HCT116 (cell line): ENCODE measurements around the gene ACTL7A. TPM values are rescaled to one million over a fixed set of nuclear protein-coding genes. Genes with fewer than 3 reads are reported as not detected.

Source experiments
- CBX3 ChIP-seq: IDR thresholded peaks from 2 replicates; pipeline ENCODE4 v1.6.1; 2012; ENCODE audit warnings: low read depth
- ELF1 ChIP-seq: IDR thresholded peaks from 2 replicates; pipeline ENCODE4 v1.6.1; 2012; ENCODE audit warnings: low read depth, borderline replicate concordance
- FOSL1 ChIP-seq: IDR thresholded peaks from 2 replicates; pipeline ENCODE4 v1.6.1; 2012; ENCODE audit warnings: low read depth
- JUND ChIP-seq: IDR thresholded peaks from 2 replicates; pipeline ENCODE4 v1.6.1; 2012
- POLR2A ChIP-seq: IDR thresholded peaks from 2 replicates; pipeline ENCODE4 v1.7.0; 2011; ENCODE audit warnings: borderline replicate concordance; ENCODE audit not compliant: insufficient read depth, insufficient read length; ENCODE audit errors: extremely low read depth
- POLR2AphosphoS5 ChIP-seq: IDR thresholded peaks from 2 replicates; pipeline ENCODE4 v1.6.1; 2011; ENCODE audit warnings: mild to moderate bottlenecking, low read depth, low read length, moderate library complexity
- SIN3A ChIP-seq: IDR thresholded peaks from 2 replicates; pipeline ENCODE4 v1.6.1; 2012; ENCODE audit warnings: low read depth
- TCF7L2 ChIP-seq: IDR thresholded peaks from 2 replicates; pipeline ENCODE4 v1.7.0; 2011; ENCODE audit warnings: borderline replicate concordance, inconsistent platforms; ENCODE audit not compliant: insufficient read depth, insufficient read length; ENCODE audit errors: extremely low read depth
- YY1 ChIP-seq: IDR thresholded peaks from 2 replicates; pipeline ENCODE4 v1.6.1; 2011; ENCODE audit warnings: low read length, low read depth, moderate library complexity, mild to moderate bottlenecking; ENCODE audit not compliant: insufficient replicate concordance; ENCODE audit errors: extremely low read depth
- total RNA-seq: library from RNA; stranded (reverse); gene quantifications from one replicate; pipeline ENCODE4 v1.2.1, GENCODE V29; 2021; ENCODE audit not compliant: unreplicated experiment
- TF ChIP-seq, protein P1 (sequence below), 3 experiments: fragments of 200-600 bp in 1 of 3; sonication (generic) in 1 of 3; IDR thresholded peaks in 2 of 3; conservative IDR thresholded peaks in 1 of 3; 2 replicates each; pipeline ENCODE4 v1.5.1; 2012 to 2017; ENCODE audit warnings: low read depth in 2 of 3, low read length in 2 of 3, antibody characterized with exemption in 1 of 3, borderline replicate concordance in 1 of 3, control low read depth in 1 of 3, mild to moderate bottlenecking in 1 of 3, mixed read lengths in 1 of 3, mixed run types in 1 of 3, moderate library complexity in 1 of 3; ENCODE audit not compliant: insufficient read depth in 1 of 3
- TF ChIP-seq, protein P2 (sequence below): IDR thresholded peaks from 2 replicates; pipeline ENCODE4 v1.6.1; 2012
- TF ChIP-seq, protein P3 (sequence below): IDR thresholded peaks from 2 replicates; pipeline ENCODE4 v1.6.1; 2012; ENCODE audit warnings: low read depth
- TF ChIP-seq, protein P4 (sequence below): IDR thresholded peaks from 2 replicates; pipeline ENCODE4 v1.6.1; 2012

The ACTL7A gene
- total RNA-seq, 1 experiment from 2014 or later, result not detected

DNA sequence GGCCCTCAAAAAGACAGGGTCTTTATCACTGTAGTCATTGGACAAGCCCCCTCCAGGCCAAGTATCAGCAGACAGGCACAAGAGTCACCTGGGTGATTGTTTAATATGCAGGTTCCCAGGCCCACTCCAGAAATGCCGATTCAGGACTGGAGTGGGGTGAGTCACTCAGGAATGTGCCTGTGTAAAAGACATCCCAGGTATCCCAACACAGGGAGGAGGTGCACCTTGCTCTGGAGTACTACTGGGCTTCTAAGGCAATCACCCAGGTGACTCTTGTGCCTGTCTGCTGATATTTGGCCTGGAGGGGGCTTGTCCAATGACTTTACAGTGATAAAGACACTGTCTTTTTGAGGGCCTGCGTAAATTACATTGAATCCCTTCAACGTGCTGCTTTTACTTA lies 46.9 kb upstream of the ACTL7A start (continued):
- TF ChIP-seq, protein P1, sequence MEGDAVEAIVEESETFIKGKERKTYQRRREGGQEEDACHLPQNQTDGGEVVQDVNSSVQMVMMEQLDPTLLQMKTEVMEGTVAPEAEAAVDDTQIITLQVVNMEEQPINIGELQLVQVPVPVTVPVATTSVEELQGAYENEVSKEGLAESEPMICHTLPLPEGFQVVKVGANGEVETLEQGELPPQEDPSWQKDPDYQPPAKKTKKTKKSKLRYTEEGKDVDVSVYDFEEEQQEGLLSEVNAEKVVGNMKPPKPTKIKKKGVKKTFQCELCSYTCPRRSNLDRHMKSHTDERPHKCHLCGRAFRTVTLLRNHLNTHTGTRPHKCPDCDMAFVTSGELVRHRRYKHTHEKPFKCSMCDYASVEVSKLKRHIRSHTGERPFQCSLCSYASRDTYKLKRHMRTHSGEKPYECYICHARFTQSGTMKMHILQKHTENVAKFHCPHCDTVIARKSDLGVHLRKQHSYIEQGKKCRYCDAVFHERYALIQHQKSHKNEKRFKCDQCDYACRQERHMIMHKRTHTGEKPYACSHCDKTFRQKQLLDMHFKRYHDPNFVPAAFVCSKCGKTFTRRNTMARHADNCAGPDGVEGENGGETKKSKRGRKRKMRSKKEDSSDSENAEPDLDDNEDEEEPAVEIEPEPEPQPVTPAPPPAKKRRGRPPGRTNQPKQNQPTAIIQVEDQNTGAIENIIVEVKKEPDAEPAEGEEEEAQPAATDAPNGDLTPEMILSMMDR (IDR thresholded peaks at IDR 0.05 in 2 of 3, conservative IDR thresholded peaks at IDR 0.05 in 1 of 3; ENCODE audit: borderline replicate concordance in 1 of 3, insufficient read depth in 1 of 3, low read depth in 2 of 3, low read length in 2 of 3), result no peak
- TF ChIP-seq JUND (peak; percentile 74), POLR2AphosphoS5 (no peak), FOSL1 (peak; percentile 82), ELF1 (no peak), POLR2A (no peak), CBX3 (peak; percentile 53; the same call in 1 of the 2 replicates), YY1 (no peak), SIN3A (no peak), TCF7L2 (no peak)
- TF ChIP-seq, protein P2, sequence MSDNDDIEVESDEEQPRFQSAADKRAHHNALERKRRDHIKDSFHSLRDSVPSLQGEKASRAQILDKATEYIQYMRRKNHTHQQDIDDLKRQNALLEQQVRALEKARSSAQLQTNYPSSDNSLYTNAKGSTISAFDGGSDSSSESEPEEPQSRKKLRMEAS, result 0 out of 2 replicates have a peak, but pooled peaks have one; percentile 16
- TF ChIP-seq, protein P3, sequence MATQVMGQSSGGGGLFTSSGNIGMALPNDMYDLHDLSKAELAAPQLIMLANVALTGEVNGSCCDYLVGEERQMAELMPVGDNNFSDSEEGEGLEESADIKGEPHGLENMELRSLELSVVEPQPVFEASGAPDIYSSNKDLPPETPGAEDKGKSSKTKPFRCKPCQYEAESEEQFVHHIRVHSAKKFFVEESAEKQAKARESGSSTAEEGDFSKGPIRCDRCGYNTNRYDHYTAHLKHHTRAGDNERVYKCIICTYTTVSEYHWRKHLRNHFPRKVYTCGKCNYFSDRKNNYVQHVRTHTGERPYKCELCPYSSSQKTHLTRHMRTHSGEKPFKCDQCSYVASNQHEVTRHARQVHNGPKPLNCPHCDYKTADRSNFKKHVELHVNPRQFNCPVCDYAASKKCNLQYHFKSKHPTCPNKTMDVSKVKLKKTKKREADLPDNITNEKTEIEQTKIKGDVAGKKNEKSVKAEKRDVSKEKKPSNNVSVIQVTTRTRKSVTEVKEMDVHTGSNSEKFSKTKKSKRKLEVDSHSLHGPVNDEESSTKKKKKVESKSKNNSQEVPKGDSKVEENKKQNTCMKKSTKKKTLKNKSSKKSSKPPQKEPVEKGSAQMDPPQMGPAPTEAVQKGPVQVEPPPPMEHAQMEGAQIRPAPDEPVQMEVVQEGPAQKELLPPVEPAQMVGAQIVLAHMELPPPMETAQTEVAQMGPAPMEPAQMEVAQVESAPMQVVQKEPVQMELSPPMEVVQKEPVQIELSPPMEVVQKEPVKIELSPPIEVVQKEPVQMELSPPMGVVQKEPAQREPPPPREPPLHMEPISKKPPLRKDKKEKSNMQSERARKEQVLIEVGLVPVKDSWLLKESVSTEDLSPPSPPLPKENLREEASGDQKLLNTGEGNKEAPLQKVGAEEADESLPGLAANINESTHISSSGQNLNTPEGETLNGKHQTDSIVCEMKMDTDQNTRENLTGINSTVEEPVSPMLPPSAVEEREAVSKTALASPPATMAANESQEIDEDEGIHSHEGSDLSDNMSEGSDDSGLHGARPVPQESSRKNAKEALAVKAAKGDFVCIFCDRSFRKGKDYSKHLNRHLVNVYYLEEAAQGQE, result no peak
- TF ChIP-seq, protein P4, sequence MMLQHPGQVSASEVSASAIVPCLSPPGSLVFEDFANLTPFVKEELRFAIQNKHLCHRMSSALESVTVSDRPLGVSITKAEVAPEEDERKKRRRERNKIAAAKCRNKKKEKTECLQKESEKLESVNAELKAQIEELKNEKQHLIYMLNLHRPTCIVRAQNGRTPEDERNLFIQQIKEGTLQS, result 0 out of 2 replicates have a peak, but pooled peaks have one; percentile 36
- TF ChIP-seq, all 23 proteins: peak for 5
